ENCODE results near the gene RGS3.

DNA sequence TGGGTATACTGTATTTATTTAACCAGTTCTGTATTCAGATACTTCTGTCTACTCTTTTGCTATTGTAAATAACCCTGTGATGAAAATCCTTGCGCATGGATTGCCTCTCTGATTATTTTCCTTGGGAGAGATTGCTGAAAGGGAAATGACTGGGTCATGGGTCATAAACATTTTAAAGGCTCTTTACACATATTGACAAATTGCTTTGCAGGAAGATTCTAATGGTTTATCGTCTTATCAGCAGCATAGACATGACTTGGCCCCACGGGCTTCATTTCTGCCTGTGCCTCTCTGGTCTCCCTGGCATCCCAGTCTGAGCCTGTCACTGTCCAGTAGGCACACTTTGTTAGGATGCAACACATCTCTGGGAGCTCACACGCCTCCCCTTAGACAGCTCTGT is 52.3 kb downstream of the RGS3 start:
- TF ChIP-seq, protein P1, sequence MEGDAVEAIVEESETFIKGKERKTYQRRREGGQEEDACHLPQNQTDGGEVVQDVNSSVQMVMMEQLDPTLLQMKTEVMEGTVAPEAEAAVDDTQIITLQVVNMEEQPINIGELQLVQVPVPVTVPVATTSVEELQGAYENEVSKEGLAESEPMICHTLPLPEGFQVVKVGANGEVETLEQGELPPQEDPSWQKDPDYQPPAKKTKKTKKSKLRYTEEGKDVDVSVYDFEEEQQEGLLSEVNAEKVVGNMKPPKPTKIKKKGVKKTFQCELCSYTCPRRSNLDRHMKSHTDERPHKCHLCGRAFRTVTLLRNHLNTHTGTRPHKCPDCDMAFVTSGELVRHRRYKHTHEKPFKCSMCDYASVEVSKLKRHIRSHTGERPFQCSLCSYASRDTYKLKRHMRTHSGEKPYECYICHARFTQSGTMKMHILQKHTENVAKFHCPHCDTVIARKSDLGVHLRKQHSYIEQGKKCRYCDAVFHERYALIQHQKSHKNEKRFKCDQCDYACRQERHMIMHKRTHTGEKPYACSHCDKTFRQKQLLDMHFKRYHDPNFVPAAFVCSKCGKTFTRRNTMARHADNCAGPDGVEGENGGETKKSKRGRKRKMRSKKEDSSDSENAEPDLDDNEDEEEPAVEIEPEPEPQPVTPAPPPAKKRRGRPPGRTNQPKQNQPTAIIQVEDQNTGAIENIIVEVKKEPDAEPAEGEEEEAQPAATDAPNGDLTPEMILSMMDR (IDR thresholded peaks at IDR 0.05): no peak
- no peak for TF ChIP-seq POLR2AphosphoS5 (IDR thresholded peaks at IDR 0.05)

Measured in gastroesophageal sphincter (tissue), 3 donors.